Right lobe of liver (tissue), 6 donors: ENCODE results near the gene SETDB1. TPM values are rescaled to one million over a fixed set of nuclear protein-coding genes. Genes with fewer than 3 reads are reported as not detected.

Source experiments
- ATAC-seq, 4 donors: fragments of 200-7000 bp; cut with Tn5 transposase; one replicate each; pipeline ENCODE4 v1.9.1; 2020; ENCODE audit warnings: mild to moderate bottlenecking in 4 of 4, moderate library complexity in 4 of 4
- DNase-seq, 3 donors: peaks; one replicate each; pipeline ENCODE4 v3.0.0-alpha.2; 2020
- H3K27ac ChIP-seq, 3 donors: fragments of 200-600 bp; one replicate each; pipeline ENCODE4 v1.8.0; 2022
- H3K27me3 ChIP-seq, 2 donors: fragments of 200-600 bp; one replicate each; pipeline ENCODE4 v1.8.0; 2022
- H3K36me3 ChIP-seq, 4 donors: fragments of 200-600 bp; sonication (generic) in 1 of 4; one replicate each; pipeline versions ENCODE4 v1.5.1 to v1.8.0; 2017 to 2022; ENCODE audit warnings: control low read depth in 1 of 4
- H3K4me1 ChIP-seq, 4 donors: fragments of 200-600 bp; sonication (generic) in 1 of 4; one replicate each; pipeline versions ENCODE4 v1.5.1 to v1.8.0; 2017 to 2022; ENCODE audit warnings: control low read depth in 1 of 4
- H3K4me3 ChIP-seq, 3 donors: fragments of 200-600 bp; one replicate each; pipeline ENCODE4 v1.8.0; 2022
- H3K9me3 ChIP-seq, 4 donors: fragments of 200-600 bp; sonication (generic) in 1 of 4; one replicate each; pipeline versions ENCODE4 v1.5.1 to v1.8.0; 2017 to 2022; ENCODE audit warnings: control low read depth in 1 of 4
- POLR2A ChIP-seq: fragments of 450-650 bp; IDR thresholded peaks from one replicate; pipeline ENCODE4 v1.6.1; 2017; ENCODE audit warnings: antibody characterized with exemption, mild to moderate bottlenecking
- WGBS: methylation state at CpG from one replicate; pipeline ENCODE4 v1.1.6; 2018; ENCODE audit warnings: low coverage, low lambda C conversion rate; ENCODE audit not compliant: insufficient coverage; ENCODE audit errors: missing lambda C conversion rate; 5-methylcytosine and 5-hydroxymethylcytosine counted together
- intact Hi-C, 2 donors: fragments of 100-400 bp; cut with DNase I; formaldehyde crosslinking; loops; one replicate each; pipeline versions ENCODE4 v1.11.2 to v1.14.1; 2022
- total RNA-seq, 6 experiments: library from RNA; depleted of rRNA in 2 of 6; stranded (reverse); fragments of >200 nt in 2 of 6; fragmentation: NEBNext Ultra II Directional in 3 of 6; extraction: Animal tissue kit (Norgen Biotek cat#: 25700) in 3 of 6; gene quantifications; one replicate each; pipeline versions ENCODE4 v1.1.0 to v1.2.4, GENCODE V29; 2016 to 2023
- TF ChIP-seq, protein P1 (sequence below), 4 donors: fragments of 200-600 bp in 3 of 4; fragments of 450-650 bp in 1 of 4; IDR thresholded peaks; one replicate each; pipeline versions ENCODE4 v1.5.1 to v1.8.0; 2016 to 2022; ENCODE audit warnings: antibody characterized with exemption in 4 of 4, mild to moderate bottlenecking in 2 of 4
- donor health status: DM: no; HTN: yes; CAD: no.
- donor health status: DM: no; HTN: no; CAD: no.
- donor health status: DM: no; HTN: no; CAD: no.
- donor health status: DM: no; HTN: yes; CAD: no.
- donor health status: DM: no; HTN: yes; CAD: no.

The SETDB1 gene
- total RNA-seq, 6 experiments from 2014 or later = 10.4 to 17.8 (median 12.9) TPM

- DNase-seq = peak; percentile 87 to 96 (median 91)
- no peaks in the 10 kb centered on the region for H3K9me3 ChIP-seq
- H3K27ac ChIP-seq = peak overlapping the region; percentile 90 to 97 (median 92)
- intact Hi-C loops = no loop called here
- peak; percentile 70 to 85 (median 76) for ATAC-seq
- peaks cover 0 to 52% (median 15%) of the 10 kb centered on the region in 4 donors for H3K4me1 ChIP-seq
- no peaks in the 10 kb centered on the region for H3K27me3 ChIP-seq
- WGBS = 33% methylated on average over 5 of the region's 11 CpGs
- peaks cover 8 to 32% (median 22%) of the 10 kb centered on the region in 4 donors for H3K36me3 ChIP-seq
- peak overlapping the region; percentile 28 to 89 (median 81) for H3K4me3 ChIP-seq
- TF ChIP-seq, protein P1, sequence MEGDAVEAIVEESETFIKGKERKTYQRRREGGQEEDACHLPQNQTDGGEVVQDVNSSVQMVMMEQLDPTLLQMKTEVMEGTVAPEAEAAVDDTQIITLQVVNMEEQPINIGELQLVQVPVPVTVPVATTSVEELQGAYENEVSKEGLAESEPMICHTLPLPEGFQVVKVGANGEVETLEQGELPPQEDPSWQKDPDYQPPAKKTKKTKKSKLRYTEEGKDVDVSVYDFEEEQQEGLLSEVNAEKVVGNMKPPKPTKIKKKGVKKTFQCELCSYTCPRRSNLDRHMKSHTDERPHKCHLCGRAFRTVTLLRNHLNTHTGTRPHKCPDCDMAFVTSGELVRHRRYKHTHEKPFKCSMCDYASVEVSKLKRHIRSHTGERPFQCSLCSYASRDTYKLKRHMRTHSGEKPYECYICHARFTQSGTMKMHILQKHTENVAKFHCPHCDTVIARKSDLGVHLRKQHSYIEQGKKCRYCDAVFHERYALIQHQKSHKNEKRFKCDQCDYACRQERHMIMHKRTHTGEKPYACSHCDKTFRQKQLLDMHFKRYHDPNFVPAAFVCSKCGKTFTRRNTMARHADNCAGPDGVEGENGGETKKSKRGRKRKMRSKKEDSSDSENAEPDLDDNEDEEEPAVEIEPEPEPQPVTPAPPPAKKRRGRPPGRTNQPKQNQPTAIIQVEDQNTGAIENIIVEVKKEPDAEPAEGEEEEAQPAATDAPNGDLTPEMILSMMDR (IDR thresholded peaks at IDR 0.05) = no peak
- TF ChIP-seq POLR2A = peak; percentile 54
Observed at GRCh38 chr1:150970808-150971582, 44.8 kb downstream of the SETDB1 start.

DNA sequence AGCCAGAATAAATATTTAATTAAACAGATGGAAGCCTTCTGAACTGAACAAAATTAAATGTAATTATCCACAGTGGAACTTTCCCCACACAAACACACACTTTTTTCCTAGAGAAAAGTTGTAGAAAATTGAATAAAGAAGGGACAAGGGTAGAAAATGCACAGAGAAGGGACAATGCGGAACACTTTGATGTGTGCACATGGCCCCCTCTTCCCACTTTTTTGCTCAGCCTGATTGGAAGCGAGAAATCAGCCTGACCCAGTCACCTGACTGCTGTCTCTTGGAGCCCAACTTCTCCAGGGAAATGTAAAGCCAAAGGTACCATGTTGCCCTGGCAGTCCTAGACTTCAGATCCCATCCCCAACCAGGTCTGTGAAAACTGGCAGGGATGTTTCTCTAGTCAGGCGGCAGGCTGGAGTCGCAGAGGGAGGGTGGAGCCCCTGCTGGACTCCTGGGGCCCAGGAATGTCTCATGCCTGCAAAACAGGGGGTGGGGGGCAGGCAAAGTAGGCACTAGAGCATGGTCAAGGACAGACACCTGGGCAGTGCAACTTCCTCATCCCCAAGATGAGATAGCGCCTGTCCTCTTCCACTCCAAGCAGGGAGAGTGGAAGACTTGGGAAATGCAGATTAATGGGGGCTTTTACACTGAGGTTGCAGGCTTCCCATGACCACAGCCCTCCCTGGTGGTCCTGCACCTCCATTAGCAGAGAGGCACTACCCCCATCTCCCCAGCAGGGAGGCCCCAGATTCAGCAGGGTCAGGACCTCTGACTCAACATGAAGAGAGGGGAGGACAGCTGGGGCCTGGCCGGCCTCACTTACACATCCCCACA is 45.6 kb downstream of the SETDB1 start:
- TF ChIP-seq, protein P1 (IDR thresholded peaks at IDR 0.05) = peak in 1 of 4 donors; percentile 32
- TF ChIP-seq POLR2A = no peak
- H3K9me3 ChIP-seq = no peaks in the 10 kb centered on the region
- peak overlapping the region; percentile 68 to 89 (median 81) for H3K4me3 ChIP-seq
- ATAC-seq (peak; percentile 26 to 46 (median 38)), DNase-seq (peak; percentile 70 to 80 (median 72))
- H3K4me1 ChIP-seq = peaks cover 0 to 53% (median 17%) of the 10 kb centered on the region in 4 donors
- peaks cover 5 to 24% (median 16%) of the 10 kb centered on the region in 4 donors for H3K36me3 ChIP-seq
- WGBS = 15% methylated on average over 4 of the region's 6 CpGs
- peak overlapping the region; percentile 90 to 97 (median 92) for H3K27ac ChIP-seq
- H3K27me3 ChIP-seq = no peaks in the 10 kb centered on the region
- intact Hi-C loops = no loop called here

DNA sequence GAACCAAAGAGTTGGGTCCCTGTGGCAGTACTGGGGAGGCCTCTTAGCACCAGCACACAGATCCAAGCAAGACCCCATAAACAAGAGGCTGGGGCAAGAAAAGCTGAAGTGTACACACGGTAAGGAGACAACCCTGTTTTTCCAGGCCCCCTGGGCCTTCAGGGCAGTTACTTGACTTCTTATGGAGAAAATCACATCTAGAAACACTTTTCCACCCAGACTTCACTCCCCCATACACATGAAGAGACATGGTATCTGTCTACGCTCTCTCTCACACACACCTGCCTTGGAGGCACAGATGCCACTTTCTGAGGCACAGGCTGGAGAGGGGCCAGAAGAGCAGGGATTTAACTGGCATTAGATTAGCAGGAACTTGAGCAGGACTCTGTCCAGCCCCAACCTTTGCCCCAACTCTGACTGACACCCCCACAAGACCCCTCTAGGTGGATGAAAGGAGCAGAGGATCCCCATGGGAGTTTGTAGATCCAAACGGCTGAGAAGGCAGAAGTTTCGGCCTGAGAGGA is 46.3 kb downstream of the SETDB1 start:
- peak; percentile 4 to 31 (median 16) for ATAC-seq
- no peaks in the 10 kb centered on the region for H3K9me3 ChIP-seq
- peaks cover 0 to 54% (median 21%) of the 10 kb centered on the region in 4 donors for H3K4me1 ChIP-seq
- 20% methylated on average over 3 of the region's 4 CpGs for WGBS
- peak overlapping the region; percentile 68 to 89 (median 81) for H3K4me3 ChIP-seq
- H3K27me3 ChIP-seq = no peaks in the 10 kb centered on the region
- TF ChIP-seq, protein P1 (IDR thresholded peaks at IDR 0.05) = no peak
- peak; percentile 8 for TF ChIP-seq POLR2A
- DNase-seq = peak; percentile 56 to 83 (median 79)
- H3K27ac ChIP-seq = peak overlapping the region; percentile 90 to 97 (median 92)
- H3K36me3 ChIP-seq = peaks cover under 1 to 17% (median 10%) of the 10 kb centered on the region in 4 donors
- intact Hi-C loops = no loop called here

- TF ChIP-seq, protein P1 (IDR thresholded peaks at IDR 0.05) = no peak
- TF ChIP-seq POLR2A = no peak
- Histone ChIP-seq H3K36me3 (peaks cover 0 to 9% (median 4%) of the 10 kb centered on the region in 4 donors), H3K9me3 (no peaks in the 10 kb centered on the region), H3K27ac (peak overlapping the region; percentile 90 to 97 (median 92)), H3K4me3 (peak overlapping the region; percentile 68 to 89 (median 81)), H3K27me3 (no peaks in the 10 kb centered on the region), H3K4me1 (peaks cover 0 to 58% (median 25%) of the 10 kb centered on the region in 4 donors)
- DNase-seq = peak in 1 of 3 donors; percentile 44
- 7% methylated on average over 5 of the region's 15 CpGs for WGBS
- intact Hi-C loops = no loop called here
- ATAC-seq = no peak
Observed at GRCh38 chr1:150973258-150973835, 47.2 kb downstream of the SETDB1 start.
